ENCODE results near the gene CROCC2. TPM values are rescaled to one million over a fixed set of nuclear protein-coding genes. Genes with fewer than 3 reads are reported as not detected.

Gene CROCC2
- total and polyA plus RNA-seq, 2 of the 13 experiments (the other 11 are each of a cell fraction or from before 2014, with no cell fraction given): not detected

DNA sequence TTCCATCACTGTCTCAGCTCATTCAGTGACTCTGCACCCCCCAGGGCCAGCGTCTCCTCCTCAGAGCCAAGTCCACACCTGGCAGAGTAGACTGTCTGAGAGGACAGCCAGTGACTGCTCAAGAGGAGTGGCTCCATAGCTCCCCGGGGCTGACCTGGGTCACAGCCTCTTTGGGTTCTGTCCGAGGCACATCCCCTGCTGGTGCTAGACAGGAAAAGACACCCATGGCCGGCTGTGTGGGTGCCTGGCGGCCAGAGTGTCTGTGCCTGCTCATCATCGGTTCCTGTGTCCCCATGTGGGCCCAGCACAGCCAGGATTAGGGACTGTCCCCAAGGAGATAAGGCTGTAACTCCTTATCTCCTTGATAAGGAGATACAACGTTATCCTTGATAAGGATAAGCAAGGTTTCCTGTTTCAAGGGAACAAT is 3.5 kb upstream of the CROCC2 start (continued):
- TF ChIP-seq, protein P1, sequence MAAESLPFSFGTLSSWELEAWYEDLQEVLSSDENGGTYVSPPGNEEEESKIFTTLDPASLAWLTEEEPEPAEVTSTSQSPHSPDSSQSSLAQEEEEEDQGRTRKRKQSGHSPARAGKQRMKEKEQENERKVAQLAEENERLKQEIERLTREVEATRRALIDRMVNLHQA (CRISPR knock-in tag; IDR thresholded peaks at IDR 0.05): no peak
- TF ChIP-seq ZNF496 (CRISPR knock-in tag; IDR thresholded peaks at IDR 0.05; ENCODE audit: insufficient replicate concordance): no peak
- TF ChIP-seq, protein P2, sequence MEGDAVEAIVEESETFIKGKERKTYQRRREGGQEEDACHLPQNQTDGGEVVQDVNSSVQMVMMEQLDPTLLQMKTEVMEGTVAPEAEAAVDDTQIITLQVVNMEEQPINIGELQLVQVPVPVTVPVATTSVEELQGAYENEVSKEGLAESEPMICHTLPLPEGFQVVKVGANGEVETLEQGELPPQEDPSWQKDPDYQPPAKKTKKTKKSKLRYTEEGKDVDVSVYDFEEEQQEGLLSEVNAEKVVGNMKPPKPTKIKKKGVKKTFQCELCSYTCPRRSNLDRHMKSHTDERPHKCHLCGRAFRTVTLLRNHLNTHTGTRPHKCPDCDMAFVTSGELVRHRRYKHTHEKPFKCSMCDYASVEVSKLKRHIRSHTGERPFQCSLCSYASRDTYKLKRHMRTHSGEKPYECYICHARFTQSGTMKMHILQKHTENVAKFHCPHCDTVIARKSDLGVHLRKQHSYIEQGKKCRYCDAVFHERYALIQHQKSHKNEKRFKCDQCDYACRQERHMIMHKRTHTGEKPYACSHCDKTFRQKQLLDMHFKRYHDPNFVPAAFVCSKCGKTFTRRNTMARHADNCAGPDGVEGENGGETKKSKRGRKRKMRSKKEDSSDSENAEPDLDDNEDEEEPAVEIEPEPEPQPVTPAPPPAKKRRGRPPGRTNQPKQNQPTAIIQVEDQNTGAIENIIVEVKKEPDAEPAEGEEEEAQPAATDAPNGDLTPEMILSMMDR (CRISPR knock-in tag; IDR thresholded peaks at IDR 0.05): peak; percentile 41; the same call in 1 of the 2 replicates
- no peak for TF ChIP-seq ZNF724P (CRISPR knock-in tag; IDR thresholded peaks at IDR 0.05; ENCODE audit: borderline replicate concordance)
- no peak for TF ChIP-seq SP140L (CRISPR knock-in tag; IDR thresholded peaks at IDR 0.05; ENCODE audit: borderline replicate concordance)
- TF ChIP-seq ZNF570 (CRISPR knock-in tag; IDR thresholded peaks at IDR 0.05; ENCODE audit: borderline replicate concordance): no peak
- no peak for TF ChIP-seq XBP1 (CRISPR knock-in tag; IDR thresholded peaks at IDR 0.05)
- no peak for TF ChIP-seq ZNF878 (CRISPR knock-in tag; IDR thresholded peaks at IDR 0.05)
- TF ChIP-seq ZFP37 (CRISPR knock-in tag; IDR thresholded peaks at IDR 0.05; ENCODE audit: borderline replicate concordance): no peak
- 0 out of 2 replicates have a peak, but pooled peaks have one; percentile 6 for TF ChIP-seq SMC3 (IDR thresholded peaks at IDR 0.05; ENCODE audit: low read length)
- no peak for TF ChIP-seq NBN (conservative IDR thresholded peaks at IDR 0.05)
- TF ChIP-seq ZNF614 (CRISPR knock-in tag; IDR thresholded peaks at IDR 0.05; ENCODE audit: borderline replicate concordance): no peak
- TF ChIP-seq, protein P3, sequence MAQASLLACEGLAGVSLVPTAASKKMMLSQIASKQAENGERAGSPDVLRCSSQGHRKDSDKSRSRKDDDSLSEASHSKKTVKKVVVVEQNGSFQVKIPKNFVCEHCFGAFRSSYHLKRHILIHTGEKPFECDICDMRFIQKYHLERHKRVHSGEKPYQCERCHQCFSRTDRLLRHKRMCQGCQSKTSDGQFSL (CRISPR knock-in tag; IDR thresholded peaks at IDR 0.05): peak; percentile 40; the same call in 1 of the 2 replicates
- no peak for TF ChIP-seq ZNF335 (CRISPR knock-in tag; IDR thresholded peaks at IDR 0.05)
- 0 out of 2 replicates have a peak, but pooled peaks have one; percentile 10 for TF ChIP-seq HOXA3 (CRISPR knock-in tag; IDR thresholded peaks at IDR 0.05)
- no peak for TF ChIP-seq SMARCC2 (IDR thresholded peaks at IDR 0.05)
- no peak for TF ChIP-seq ZSCAN31 (CRISPR knock-in tag; IDR thresholded peaks at IDR 0.05; ENCODE audit: low read depth)
- TF ChIP-seq FOXC1 (CRISPR knock-in tag; IDR thresholded peaks at IDR 0.05; ENCODE audit: borderline replicate concordance): no peak
- TF ChIP-seq, protein P4, sequence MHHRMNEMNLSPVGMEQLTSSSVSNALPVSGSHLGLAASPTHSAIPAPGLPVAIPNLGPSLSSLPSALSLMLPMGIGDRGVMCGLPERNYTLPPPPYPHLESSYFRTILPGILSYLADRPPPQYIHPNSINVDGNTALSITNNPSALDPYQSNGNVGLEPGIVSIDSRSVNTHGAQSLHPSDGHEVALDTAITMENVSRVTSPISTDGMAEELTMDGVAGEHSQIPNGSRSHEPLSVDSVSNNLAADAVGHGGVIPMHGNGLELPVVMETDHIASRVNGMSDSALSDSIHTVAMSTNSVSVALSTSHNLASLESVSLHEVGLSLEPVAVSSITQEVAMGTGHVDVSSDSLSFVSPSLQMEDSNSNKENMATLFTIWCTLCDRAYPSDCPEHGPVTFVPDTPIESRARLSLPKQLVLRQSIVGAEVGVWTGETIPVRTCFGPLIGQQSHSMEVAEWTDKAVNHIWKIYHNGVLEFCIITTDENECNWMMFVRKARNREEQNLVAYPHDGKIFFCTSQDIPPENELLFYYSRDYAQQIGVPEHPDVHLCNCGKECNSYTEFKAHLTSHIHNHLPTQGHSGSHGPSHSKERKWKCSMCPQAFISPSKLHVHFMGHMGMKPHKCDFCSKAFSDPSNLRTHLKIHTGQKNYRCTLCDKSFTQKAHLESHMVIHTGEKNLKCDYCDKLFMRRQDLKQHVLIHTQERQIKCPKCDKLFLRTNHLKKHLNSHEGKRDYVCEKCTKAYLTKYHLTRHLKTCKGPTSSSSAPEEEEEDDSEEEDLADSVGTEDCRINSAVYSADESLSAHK (CRISPR knock-in tag; IDR thresholded peaks at IDR 0.05; ENCODE audit: borderline replicate concordance): no peak
- TF ChIP-seq ZFYVE20 (CRISPR knock-in tag; IDR thresholded peaks at IDR 0.05; ENCODE audit: borderline replicate concordance, low read depth): no peak
- TF ChIP-seq, protein P5, sequence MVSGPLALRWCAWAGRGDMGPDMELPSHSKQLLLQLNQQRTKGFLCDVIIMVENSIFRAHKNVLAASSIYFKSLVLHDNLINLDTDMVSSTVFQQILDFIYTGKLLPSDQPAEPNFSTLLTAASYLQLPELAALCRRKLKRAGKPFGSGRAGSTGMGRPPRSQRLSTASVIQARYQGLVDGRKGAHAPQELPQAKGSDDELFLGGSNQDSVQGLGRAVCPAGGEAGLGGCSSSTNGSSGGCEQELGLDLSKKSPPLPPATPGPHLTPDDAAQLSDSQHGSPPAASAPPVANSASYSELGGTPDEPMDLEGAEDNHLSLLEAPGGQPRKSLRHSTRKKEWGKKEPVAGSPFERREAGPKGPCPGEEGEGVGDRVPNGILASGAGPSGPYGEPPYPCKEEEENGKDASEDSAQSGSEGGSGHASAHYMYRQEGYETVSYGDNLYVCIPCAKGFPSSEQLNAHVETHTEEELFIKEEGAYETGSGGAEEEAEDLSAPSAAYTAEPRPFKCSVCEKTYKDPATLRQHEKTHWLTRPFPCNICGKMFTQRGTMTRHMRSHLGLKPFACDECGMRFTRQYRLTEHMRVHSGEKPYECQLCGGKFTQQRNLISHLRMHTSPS (CRISPR knock-in tag; IDR thresholded peaks at IDR 0.05; ENCODE audit: low read depth): no peak
- no peak for TF ChIP-seq KDM5A (IDR thresholded peaks at IDR 0.05; ENCODE audit: borderline replicate concordance, low read length)

All from HepG2 (cell line).